HG03432 (cell line): ENCODE results near the gene ACTL9.
"Not testable (repeated sequence)": the region's sequence is repeated elsewhere in the genome, so short reads cannot be mapped to it uniquely, and the experiment has no call there.

Experiments used
- ATAC-seq: cut with Tn5 transposase; IDR thresholded peaks from one replicate; pipeline ENCODE4 v1.9.1; 2021; ENCODE audit warnings: mild to moderate bottlenecking, moderate library complexity; ENCODE audit not compliant: unreplicated experiment

ACTL9 gene, protein sequence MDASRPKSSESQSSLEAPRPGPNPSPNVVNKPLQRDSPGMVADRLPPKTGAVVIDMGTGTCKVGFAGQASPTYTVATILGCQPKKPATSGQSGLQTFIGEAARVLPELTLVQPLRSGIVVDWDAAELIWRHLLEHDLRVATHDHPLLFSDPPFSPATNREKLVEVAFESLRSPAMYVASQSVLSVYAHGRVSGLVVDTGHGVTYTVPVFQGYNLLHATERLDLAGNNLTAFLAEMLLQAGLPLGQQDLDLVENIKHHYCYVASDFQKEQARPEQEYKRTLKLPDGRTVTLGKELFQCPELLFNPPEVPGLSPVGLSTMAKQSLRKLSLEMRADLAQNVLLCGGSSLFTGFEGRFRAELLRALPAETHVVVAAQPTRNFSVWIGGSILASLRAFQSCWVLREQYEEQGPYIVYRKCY

GRCh38 chr19:8698433-8699063 lies at the start of gene ACTL9:
Gene ACTL9 (minus strand): TSS chr19:8698795. CDS start chr19:8698701, 94 bp downstream.
- ATAC-seq: no peak

GRCh38 chr19:8739291-8740065 lies 40.9 kb upstream of the ACTL9 start:
- ATAC-seq: not testable (repeated sequence)

DNA sequence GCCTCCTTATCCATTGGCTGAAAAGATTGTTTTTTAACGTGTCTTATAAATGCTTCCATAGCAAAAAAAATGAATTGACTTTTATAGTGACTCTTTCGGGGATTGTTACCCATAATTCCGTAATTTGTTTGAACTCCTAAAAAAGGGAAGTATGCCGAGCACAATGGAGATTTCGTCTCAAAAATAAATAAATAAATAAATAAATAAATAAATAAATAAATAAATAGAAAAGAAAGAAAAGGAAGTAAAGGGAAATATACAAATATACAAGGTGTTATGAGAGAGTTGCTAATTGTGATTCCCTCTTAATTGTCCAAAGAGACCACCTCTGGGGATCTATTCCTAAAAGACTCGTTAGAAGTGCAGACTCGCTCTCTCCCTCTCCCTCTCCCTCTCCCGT lies 39.8 kb upstream of the ACTL9 start:
- ATAC-seq: no peak

GRCh38 chr19:8731428-8732169 lies 33.0 kb upstream of the ACTL9 start:
- ATAC-seq: no peak

GRCh38 chr19:8724276-8724675 lies 25.7 kb upstream of the ACTL9 start:
- ATAC-seq: no peak

DNA sequence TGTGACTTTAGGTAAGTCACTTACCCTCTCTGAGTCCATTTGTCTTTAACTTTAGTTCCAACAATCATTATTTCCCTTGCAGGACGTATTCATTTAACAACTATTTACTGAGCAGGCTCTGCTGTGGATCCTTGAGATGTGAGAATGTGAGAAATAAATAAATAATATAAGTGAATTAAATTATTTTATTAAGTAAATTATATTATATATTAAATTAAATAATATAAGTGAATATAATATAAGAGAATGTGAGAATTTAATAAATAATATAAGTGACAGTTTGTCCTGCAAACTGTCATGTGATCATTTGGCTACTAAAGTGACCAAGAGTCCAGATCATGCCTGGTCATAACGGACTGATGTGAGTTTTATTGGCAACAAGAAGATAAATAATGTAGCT lies 23.4 kb upstream of the ACTL9 start:
- no peak for ATAC-seq

- ATAC-seq: no peak
Measured at GRCh38 chr19:8721334-8721733, 22.7 kb upstream of the ACTL9 start, which contains the start of gene OR2Z1. Gene OR2Z1 (plus strand): TSS chr19:8721634. CDS start chr19:8731029, 9,395 bp downstream.

GRCh38 chr19:8710337-8710736 lies 11.7 kb upstream of the ACTL9 start:
- not testable (repeated sequence) for ATAC-seq

DNA sequence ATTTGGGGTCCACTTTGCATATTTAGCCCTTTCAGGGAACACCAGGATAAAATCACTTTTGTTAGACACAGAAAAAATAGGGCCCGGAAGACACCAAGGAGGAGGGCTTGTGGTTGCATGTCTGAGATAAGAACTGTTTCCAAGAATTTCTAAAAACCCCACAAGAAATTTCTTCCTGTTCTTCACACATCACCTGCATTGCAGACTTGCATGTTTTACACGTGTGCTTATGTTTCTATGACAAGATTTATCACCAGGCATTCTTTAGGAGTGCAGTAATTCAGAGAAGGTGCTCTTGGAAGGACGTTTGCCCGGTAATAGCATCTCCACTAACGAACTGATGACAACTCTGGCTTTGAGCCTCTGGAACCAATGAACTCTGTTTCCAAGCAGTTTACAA lies 7.1 kb upstream of the ACTL9 start:
- ATAC-seq: no peak

GRCh38 chr19:8705304-8705703 lies 6.7 kb upstream of the ACTL9 start:
- ATAC-seq: not testable (repeated sequence)

DNA sequence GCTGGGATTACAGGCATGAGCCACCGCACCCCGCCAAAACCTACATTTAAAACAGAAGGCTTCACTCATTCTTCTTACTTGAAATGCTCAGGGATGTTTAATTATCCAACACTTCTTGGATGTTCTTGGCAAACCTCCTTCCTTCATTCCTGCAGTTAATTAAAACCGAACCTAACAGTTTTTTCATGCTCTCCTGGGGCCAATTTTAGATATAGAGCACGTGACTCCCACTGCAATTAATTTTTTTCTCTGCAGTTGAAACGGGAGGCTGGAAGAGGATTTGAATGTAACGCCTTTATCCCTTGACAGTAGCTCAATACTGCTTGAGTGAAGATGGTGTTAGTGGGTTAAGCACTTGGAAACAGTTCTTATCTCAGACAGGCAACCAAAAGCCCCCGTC lies 4.6 kb upstream of the ACTL9 start:
- no peak for ATAC-seq

- no peak for ATAC-seq
Measured at GRCh38 chr19:8702350-8702749, 3.8 kb upstream of the ACTL9 start.

DNA sequence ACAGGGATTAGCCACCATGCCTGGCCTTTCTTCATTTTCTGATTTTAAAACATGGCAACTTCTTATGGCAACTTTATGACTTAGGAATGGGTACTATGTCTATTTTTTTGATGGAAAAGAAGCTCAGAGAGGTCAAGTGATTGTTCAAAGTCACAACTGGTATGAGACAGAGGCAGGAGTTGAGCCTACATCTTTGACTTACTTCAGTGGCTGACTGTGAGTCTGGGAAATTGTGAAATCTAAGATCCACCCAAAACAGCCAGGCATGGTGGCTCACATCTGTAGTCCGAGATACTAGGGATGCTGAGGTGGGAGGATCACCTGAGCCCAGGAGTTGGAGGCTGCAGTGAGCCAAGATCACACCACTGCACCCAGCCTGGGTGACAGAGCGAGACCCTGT lies 2.4 kb upstream of the ACTL9 start:
- no peak for ATAC-seq

DNA sequence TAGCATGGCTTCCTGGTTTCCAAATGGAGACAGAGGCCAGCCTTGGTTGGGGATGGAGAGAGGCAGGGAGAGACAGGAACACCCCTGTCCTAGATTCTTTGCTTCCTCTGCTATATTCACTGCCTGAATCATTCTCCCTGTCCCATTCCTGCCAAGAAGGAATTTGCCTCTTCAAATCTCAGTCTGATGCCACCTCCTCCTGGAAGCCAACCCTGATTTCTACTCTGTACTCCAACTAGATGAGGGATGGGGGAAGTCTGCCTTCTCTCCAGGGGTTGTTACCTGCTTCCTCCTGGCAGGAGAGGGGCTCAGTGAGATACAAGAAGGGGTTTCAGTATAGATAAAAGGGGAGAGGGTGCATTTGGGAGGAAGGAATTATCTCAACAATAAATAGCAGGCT lies 1.3 kb upstream of the ACTL9 start:
- ATAC-seq: no peak

GRCh38 chr19:8697671-8698432 lies 743 bp downstream of the ACTL9 start:
- no peak for ATAC-seq

- ATAC-seq: no peak
Measured at GRCh38 chr19:8696993-8697392, 1.6 kb downstream of the ACTL9 start.

- no peak for ATAC-seq
Measured at GRCh38 chr19:8695911-8696310, 2.7 kb downstream of the ACTL9 start.

- no peak for ATAC-seq
Measured at GRCh38 chr19:8695501-8695900, 3.1 kb downstream of the ACTL9 start.

- no peak for ATAC-seq
Measured at GRCh38 chr19:8690753-8691539, 7.6 kb downstream of the ACTL9 start.
